SK-N-SH treated with all-trans-retinoic acid at 6 μM for 48 hours (cell line): ENCODE measurements around the gene HTR1D.

Experiments
- BACH2 ChIP-seq: fragments of 250-450 bp; sonication (Bioruptor Pico); IDR thresholded peaks from 2 replicates; pipeline ENCODE4 v1.9.0; 2021; ENCODE audit warnings: mild to moderate bottlenecking, borderline replicate concordance
- CSDC2 ChIP-seq: fragments of 250-450 bp; sonication (Bioruptor Pico); IDR thresholded peaks from 2 replicates; pipeline ENCODE4 v1.5.0; 2020; ENCODE audit warnings: mild to moderate bottlenecking, moderate library complexity
- CSRNP3 ChIP-seq: fragments of 250-450 bp; sonication (Bioruptor Pico); IDR thresholded peaks from 2 replicates; pipeline ENCODE4 v1.5.1; 2021; ENCODE audit warnings: mild to moderate bottlenecking, moderate library complexity
- PATZ1 ChIP-seq: fragments of 250-450 bp; sonication (Bioruptor Pico); IDR thresholded peaks from 2 replicates; pipeline ENCODE4 v1.8.0; 2020; ENCODE audit warnings: mild to moderate bottlenecking, moderate library complexity, borderline replicate concordance
- POU6F1 ChIP-seq: fragments of 250-450 bp; sonication (Bioruptor Pico); IDR thresholded peaks from 2 replicates; pipeline ENCODE4 v1.8.0; 2021; ENCODE audit warnings: low read depth, mild to moderate bottlenecking, moderate library complexity, borderline replicate concordance
- RARB ChIP-seq: fragments of 250-450 bp; sonication (Bioruptor Pico); IDR thresholded peaks from 2 replicates; pipeline ENCODE4 v1.8.0; 2021; ENCODE audit warnings: mild to moderate bottlenecking, moderate library complexity
- TCF4 ChIP-seq: fragments of 250-450 bp; sonication (Bioruptor Pico); IDR thresholded peaks from 2 replicates; pipeline ENCODE4 v1.8.0; 2021; ENCODE audit warnings: mild to moderate bottlenecking, moderate library complexity, borderline replicate concordance
- TSHZ2 ChIP-seq: fragments of 250-450 bp; sonication (Bioruptor Pico); IDR thresholded peaks from 2 replicates; pipeline ENCODE4 v1.5.0; 2020; ENCODE audit warnings: mild to moderate bottlenecking, moderate library complexity
- ZFP3 ChIP-seq: fragments of 250-450 bp; sonication (Bioruptor Pico); IDR thresholded peaks from 2 replicates; pipeline ENCODE4 v1.5.0; 2020; ENCODE audit warnings: mild to moderate bottlenecking, moderate library complexity
- ZFP30 ChIP-seq: fragments of 450-650 bp; formaldehyde crosslinking; IDR thresholded peaks from 2 replicates; pipeline ENCODE4 v1.5.0; 2022; ENCODE audit warnings: mild to moderate bottlenecking, moderate library complexity

GRCh38 chr1:23221107-23221506 lies 3.8 kb upstream of the HTR1D start:
- TF ChIP-seq ZFP3 (no peak), ZFP30 (no peak), TCF4 (CRISPR knock-in tag) (no peak), RARB (no peak), POU6F1 (no peak), PATZ1 (CRISPR knock-in tag) (no peak), CSRNP3 (CRISPR knock-in tag) (no peak), TSHZ2 (CRISPR knock-in tag) (no peak), BACH2 (CRISPR knock-in tag) (no peak), CSDC2 (no peak)
